BLaER1 treated with 17β-estradiol and CSF1 and Interleukin-3, amounts not matched to agents 10 nM and 100 nM (cell line): ENCODE results near the gene MIS18A.

Experiments
- H3K27ac ChIP-seq, 11 experiments: shearing (Covaris generic); formaldehyde crosslinking; 2 replicates each; pipeline ENCODE4 v1.8.1; 2022
- H3K27me3 ChIP-seq, 11 experiments: shearing (Covaris generic); formaldehyde crosslinking; 2 replicates each; pipeline ENCODE4 v1.8.1; 2022
- H3K36me3 ChIP-seq, 11 experiments: shearing (Covaris generic); formaldehyde crosslinking; 2 replicates each; pipeline ENCODE4 v1.8.1; 2022
- H3K4me1 ChIP-seq, 10 experiments: shearing (Covaris generic); formaldehyde crosslinking; 2 replicates each; pipeline ENCODE4 v1.8.1; 2022
- H3K4me2 ChIP-seq, 11 experiments: shearing (Covaris generic); formaldehyde crosslinking; 2 replicates each; pipeline ENCODE4 v1.8.1; 2022
- H3K4me3 ChIP-seq, 10 experiments: shearing (Covaris generic); formaldehyde crosslinking; 2 replicates each; pipeline ENCODE4 v1.8.1; 2022
- H3K9ac ChIP-seq, 11 experiments: shearing (Covaris generic); formaldehyde crosslinking; 2 replicates each; pipeline ENCODE4 v1.8.1; 2022
- H3K9me3 ChIP-seq, 11 experiments: shearing (Covaris generic); formaldehyde crosslinking; replicated peaks in 1 of 11; 2 replicates each; pipeline ENCODE4 v1.8.1; 2022
- H4K20me1 ChIP-seq, 11 experiments: shearing (Covaris generic); formaldehyde crosslinking; 2 replicates each; pipeline ENCODE4 v1.8.1; 2022
- Cebpa-rat ChIP-seq, 11 experiments: shearing (Covaris generic); IDR thresholded peaks; 2 replicates each; pipeline ENCODE4 v1.8.1; 2022

MIS18A gene

DNA sequence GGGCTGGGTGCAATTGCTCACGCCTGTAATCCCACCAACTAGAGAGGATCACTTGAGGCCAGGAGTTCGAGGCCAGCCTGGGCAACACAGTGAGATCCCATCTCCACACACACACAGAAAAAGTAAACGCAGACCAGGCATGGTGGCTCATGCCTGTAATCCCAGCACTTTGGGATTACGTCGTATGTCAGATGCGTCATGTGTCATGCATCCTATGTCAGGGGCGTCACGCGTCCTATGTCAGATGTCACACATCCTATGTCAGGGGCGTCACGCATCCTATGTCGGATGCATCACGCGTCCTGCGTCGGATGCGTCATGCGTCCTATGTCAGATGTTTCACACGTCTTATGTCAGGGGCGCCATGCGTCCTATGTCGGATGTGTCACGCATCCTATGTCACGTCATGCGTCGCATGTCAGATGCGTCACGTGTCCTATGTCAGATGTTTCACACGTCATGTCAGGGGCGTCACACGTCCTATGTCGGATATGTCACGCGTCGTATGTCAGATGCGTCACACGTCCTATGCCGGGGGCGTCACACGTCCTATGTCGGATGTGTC lies 21.4 kb upstream of the MIS18A start:
- H3K27me3 ChIP-seq: no peaks in the 10 kb centered on the region
- no peak for TF ChIP-seq Cebpa-rat (IDR thresholded peaks at IDR 0.05)
- H3K36me3 ChIP-seq: peaks cover 8 to 52% (median 22%) of the 10 kb centered on the region in 11 experiments; a peak in 18 of 22 replicates
- no peaks in the 10 kb centered on the region for H4K20me1 ChIP-seq
- H3K4me1 ChIP-seq: no peaks in the 10 kb centered on the region
- H3K4me3 ChIP-seq: no peak overlapping the region
- H3K9ac ChIP-seq: no peak overlapping the region
- no peak overlapping the region for H3K27ac ChIP-seq
- H3K9me3 ChIP-seq: no peaks in the 10 kb centered on the region
- H3K4me2 ChIP-seq: no peak overlapping the region

DNA sequence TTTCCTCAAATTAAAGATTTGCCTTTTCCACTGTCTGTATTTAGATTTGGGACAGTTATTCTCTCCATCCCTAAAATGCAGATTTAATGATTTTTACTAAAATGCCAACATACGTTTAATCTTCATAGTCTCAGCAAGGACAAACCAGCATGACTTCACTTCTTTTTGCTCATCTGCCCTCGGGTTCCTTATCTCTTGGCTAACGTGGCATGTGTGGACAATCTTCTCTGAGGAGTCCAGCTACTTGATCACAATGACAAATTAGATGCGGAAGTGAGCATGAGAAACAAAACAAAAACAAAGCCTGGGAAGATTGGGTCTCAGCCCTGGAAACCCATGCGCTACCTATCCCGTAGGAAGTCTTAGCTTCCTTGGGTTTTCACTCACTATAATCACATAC lies 20.8 kb upstream of the MIS18A start:
- H3K9ac ChIP-seq: no peak overlapping the region
- H4K20me1 ChIP-seq: no peaks in the 10 kb centered on the region
- H3K27ac ChIP-seq: no peak overlapping the region
- no peaks in the 10 kb centered on the region for H3K27me3 ChIP-seq
- no peak overlapping the region for H3K4me3 ChIP-seq
- no peak overlapping the region for H3K4me2 ChIP-seq
- no peaks in the 10 kb centered on the region for H3K4me1 ChIP-seq
- TF ChIP-seq Cebpa-rat (IDR thresholded peaks at IDR 0.05): no peak
- H3K9me3 ChIP-seq: no peaks in the 10 kb centered on the region
- H3K36me3 ChIP-seq: peaks cover 8 to 48% (median 22%) of the 10 kb centered on the region in 11 experiments; a peak in 18 of 22 replicates

DNA sequence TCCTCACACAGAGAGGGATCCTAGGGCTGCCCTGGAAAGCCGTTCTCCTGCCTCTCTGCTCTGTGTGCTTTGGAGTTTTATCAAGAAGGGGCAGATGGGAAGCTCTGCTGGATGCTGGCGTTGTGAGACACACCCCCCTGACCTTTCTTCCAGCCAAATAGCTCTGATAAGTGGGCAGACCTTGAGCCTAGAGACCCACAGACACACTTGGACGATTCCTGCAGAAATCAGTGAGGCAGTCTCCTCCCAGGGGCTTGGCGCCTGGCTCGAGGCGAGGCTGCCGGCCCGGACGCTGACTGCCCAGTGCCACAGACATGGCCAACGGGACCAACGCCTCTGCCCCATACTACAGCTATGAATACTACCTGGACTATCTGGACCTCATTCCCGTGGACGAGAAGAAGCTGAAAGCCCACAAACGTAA lies 19.8 kb upstream of the MIS18A start, which contains the start of gene MRAP:
MRAP (plus strand) TSS at position 198 of the 424 bp plus-strand sequence; CDS start at position 315, 117 bp downstream.
- no peak for TF ChIP-seq Cebpa-rat (IDR thresholded peaks at IDR 0.05)
- no peak within 1 kb of the TSS for H3K9ac ChIP-seq
- peaks cover 8 to 41% (median 22%) of the 10 kb centered on the region in 11 experiments; a peak in 18 of 22 replicates for H3K36me3 ChIP-seq
- no peaks in the 10 kb centered on the region for H3K9me3 ChIP-seq
- no peaks in the 10 kb centered on the region for H4K20me1 ChIP-seq
- H3K4me3 ChIP-seq: no peak within 1 kb of the TSS
- no peaks in the 10 kb centered on the region for H3K4me1 ChIP-seq
- no peaks in the 10 kb centered on the region for H3K27me3 ChIP-seq
- H3K27ac ChIP-seq: no peak within 1 kb of the TSS
- H3K4me2 ChIP-seq: no peak within 1 kb of the TSS

- TF ChIP-seq Cebpa-rat (IDR thresholded peaks at IDR 0.05): no peak
- no peaks in the 10 kb centered on the region for H3K9me3 ChIP-seq
- no peaks in the 10 kb centered on the region for H4K20me1 ChIP-seq
- no peak overlapping the region for H3K27ac ChIP-seq
- no peaks in the 10 kb centered on the region for H3K4me1 ChIP-seq
- H3K4me3 ChIP-seq: no peak overlapping the region
- peaks cover 8 to 36% (median 21%) of the 10 kb centered on the region in 11 experiments; a peak in 17 of 22 replicates for H3K36me3 ChIP-seq
- no peak overlapping the region for H3K4me2 ChIP-seq
- H3K9ac ChIP-seq: no peak overlapping the region
- H3K27me3 ChIP-seq: no peaks in the 10 kb centered on the region
Observed at GRCh38 chr21:32298148-32298559, 19.3 kb upstream of the MIS18A start.

DNA sequence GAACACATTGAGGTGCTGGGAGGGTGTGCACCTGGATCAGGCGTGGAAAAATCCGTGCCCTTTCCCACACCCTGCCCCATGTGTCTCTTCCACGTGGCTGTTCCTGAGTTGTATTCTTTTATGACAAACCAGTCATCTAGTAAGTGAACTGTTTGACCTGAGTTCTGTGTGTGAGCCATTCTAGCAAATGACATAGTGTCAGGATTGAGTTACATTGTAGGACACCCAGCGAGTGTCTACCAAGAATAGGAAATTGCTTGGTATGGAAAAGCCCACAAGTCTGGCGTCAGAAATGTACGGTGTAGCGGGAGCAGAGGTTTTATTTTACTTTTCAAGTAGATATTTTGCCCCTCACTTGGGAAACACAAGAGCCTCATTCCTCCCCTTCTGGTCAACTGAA lies 18.6 kb upstream of the MIS18A start:
- H3K4me2 ChIP-seq: no peak overlapping the region
- H3K4me1 ChIP-seq: no peaks in the 10 kb centered on the region
- no peak overlapping the region for H3K27ac ChIP-seq
- H3K36me3 ChIP-seq: peaks cover 8 to 29% (median 15%) of the 10 kb centered on the region in 11 experiments; a peak in 17 of 22 replicates
- no peak overlapping the region for H3K9ac ChIP-seq
- no peak overlapping the region for H3K4me3 ChIP-seq
- no peaks in the 10 kb centered on the region for H3K9me3 ChIP-seq
- no peak for TF ChIP-seq Cebpa-rat (IDR thresholded peaks at IDR 0.05)
- no peaks in the 10 kb centered on the region for H3K27me3 ChIP-seq
- no peaks in the 10 kb centered on the region for H4K20me1 ChIP-seq

GRCh38 chr21:32285476-32285875 lies 6.6 kb upstream of the MIS18A start:
- Histone ChIP-seq H3K9ac (no peak overlapping the region), H3K36me3 (peaks cover 0 to 20% (median 13%) of the 10 kb centered on the region in 11 experiments; a peak in 5 of 22 replicates), H3K27me3 (no peaks in the 10 kb centered on the region), H4K20me1 (no peaks in the 10 kb centered on the region), H3K4me1 (peaks cover 0 to 7% (median 0%) of the 10 kb centered on the region in 10 experiments; a peak in 2 of 20 replicates), H3K9me3 (0 out of 22 replicates have a peak, but pooled peaks cover 0 to 7% (median 0%) of the 10 kb centered on the region in 11 experiments), H3K27ac (no peak overlapping the region), H3K4me3 (no peak overlapping the region), H3K4me2 (no peak overlapping the region)
- no peak for TF ChIP-seq Cebpa-rat (IDR thresholded peaks at IDR 0.05)

GRCh38 chr21:32282992-32283391 lies 4.1 kb upstream of the MIS18A start:
- H3K36me3 ChIP-seq: peaks cover 0 to 20% (median 13%) of the 10 kb centered on the region in 11 experiments; a peak in 5 of 22 replicates
- peaks cover 8 to 19% (median 11%) of the 10 kb centered on the region in 10 experiments for H3K4me1 ChIP-seq
- H4K20me1 ChIP-seq: no peaks in the 10 kb centered on the region
- no peaks in the 10 kb centered on the region for H3K27me3 ChIP-seq
- H3K4me3 ChIP-seq: no peak overlapping the region
- H3K9ac ChIP-seq: no peak overlapping the region
- H3K27ac ChIP-seq: no peak overlapping the region
- H3K9me3 ChIP-seq: no peaks in the 10 kb centered on the region
- TF ChIP-seq Cebpa-rat (IDR thresholded peaks at IDR 0.05): no peak
- no peak overlapping the region for H3K4me2 ChIP-seq

DNA sequence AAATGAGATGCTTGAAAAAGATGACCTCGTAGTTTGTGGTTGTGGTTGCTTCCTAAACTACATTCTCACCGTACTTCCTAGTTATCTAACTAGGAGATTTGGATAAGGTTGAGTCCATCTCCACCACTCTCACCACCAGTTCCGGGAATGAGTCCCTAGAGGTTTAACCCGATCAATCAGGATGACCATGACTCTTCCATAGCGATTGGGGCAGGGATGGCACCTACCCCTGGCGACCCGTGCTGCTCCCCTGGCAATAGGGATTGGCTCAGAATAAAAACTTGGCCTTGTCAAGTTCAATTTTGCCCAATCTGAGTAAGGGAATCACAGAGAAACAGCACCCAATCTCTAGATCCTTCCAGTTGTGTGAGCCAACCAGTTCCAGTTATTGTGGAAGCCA lies 2.7 kb upstream of the MIS18A start:
- H3K27ac ChIP-seq: no peak overlapping the region
- H3K27me3 ChIP-seq: no peaks in the 10 kb centered on the region
- H4K20me1 ChIP-seq: no peaks in the 10 kb centered on the region
- no peak for TF ChIP-seq Cebpa-rat (IDR thresholded peaks at IDR 0.05)
- peaks cover 16 to 28% (median 20%) of the 10 kb centered on the region in 10 experiments for H3K4me1 ChIP-seq
- no peak overlapping the region for H3K9ac ChIP-seq
- H3K4me2 ChIP-seq: no peak overlapping the region
- H3K9me3 ChIP-seq: no peaks in the 10 kb centered on the region
- peaks cover 0 to 23% (median 13%) of the 10 kb centered on the region in 11 experiments; a peak in 6 of 22 replicates for H3K36me3 ChIP-seq
- no peak overlapping the region for H3K4me3 ChIP-seq

GRCh38 chr21:32279377-32279680 lies 480 bp upstream of the MIS18A start:
- Histone ChIP-seq H4K20me1 (peaks cover 0 to 6% (median 0%) of the 10 kb centered on the region in 11 experiments; a peak in 1 of 22 replicates), H3K27me3 (no peaks in the 10 kb centered on the region), H3K4me3 (peak overlapping the region; percentile 71 to 94 (median 87)), H3K9me3 (no peaks in the 10 kb centered on the region), H3K9ac (peak overlapping the region; percentile 65 to 88 (median 82); a peak in 20 of 22 replicates), H3K4me1 (peaks cover 16 to 28% (median 20%) of the 10 kb centered on the region in 10 experiments), H3K36me3 (peaks cover 0 to 38% (median 21%) of the 10 kb centered on the region in 11 experiments; a peak in 18 of 22 replicates), H3K27ac (peak overlapping the region in 9 of 11 experiments; percentile 52 to 80 (median 73); a peak in 14 of 22 replicates), H3K4me2 (peak overlapping the region; percentile 69 to 93 (median 88))
- no peak for TF ChIP-seq Cebpa-rat (IDR thresholded peaks at IDR 0.05)
